MM.1S (cell line): Measurements from ENCODE around the gene CCL2.

Source experiments
- DNase-seq: peaks from one replicate; pipeline ENCODE4 v3.0.0-alpha.2; 2015
- H2AFZ ChIP-seq: fragments of 300-600 bp; sonication (generic); 2 replicates; pipeline ENCODE4 v1.6.0; 2016; ENCODE audit warnings: antibody characterized with exemption, low read length
- H3F3A ChIP-seq: fragments of 300-600 bp; sonication (generic); 2 replicates; pipeline ENCODE4 v1.6.1; 2016; ENCODE audit warnings: mild to moderate bottlenecking, antibody characterized with exemption, low read length, moderate library complexity, mixed read lengths; ENCODE audit not compliant: insufficient read depth
- H3K27ac ChIP-seq: fragments of 300-600 bp; sonication (generic); 2 replicates; pipeline ENCODE4 v1.5.1; 2016; ENCODE audit warnings: mild to moderate bottlenecking, low read length
- H3K27me3 ChIP-seq: fragments of 300-600 bp; sonication (generic); replicated peaks from 2 replicates; pipeline ENCODE4 v1.6.0; 2016; ENCODE audit warnings: low read length; ENCODE audit not compliant: insufficient read depth
- H3K36me3 ChIP-seq: fragments of 300-600 bp; sonication (generic); replicated peaks from 2 replicates; pipeline ENCODE4 v1.6.1; 2016; ENCODE audit warnings: mild to moderate bottlenecking, low read length, mixed read lengths; ENCODE audit not compliant: insufficient read depth
- H3K4me1 ChIP-seq: fragments of 300-600 bp; sonication (generic); 2 replicates; pipeline ENCODE4 v1.6.1; 2016; ENCODE audit warnings: low read length, mixed read lengths
- H3K4me2 ChIP-seq: fragments of 300-600 bp; sonication (generic); 2 replicates; pipeline ENCODE4 v1.6.0; 2016; ENCODE audit warnings: low read depth, low read length
- H3K4me3 ChIP-seq: fragments of 300-600 bp; sonication (generic); 2 replicates; pipeline ENCODE4 v1.5.1; 2016; ENCODE audit warnings: low read length, mixed read lengths
- H3K79me2 ChIP-seq: fragments of 300-600 bp; sonication (generic); 2 replicates; pipeline ENCODE4 v1.6.1; 2016; ENCODE audit warnings: mixed run types, low read length, mixed read lengths
- H3K9ac ChIP-seq: fragments of 300-600 bp; sonication (generic); 2 replicates; pipeline ENCODE4 v1.6.1; 2016; ENCODE audit warnings: low read length, mixed read lengths
- H3K9me2 ChIP-seq: fragments of 300-600 bp; sonication (generic); replicated peaks from 2 replicates; pipeline ENCODE4 v1.6.1; 2016; ENCODE audit warnings: mild to moderate bottlenecking, low read length, mixed read lengths; ENCODE audit not compliant: insufficient read depth
- H3K9me3 ChIP-seq: fragments of 300-600 bp; sonication (generic); replicated peaks from 2 replicates; pipeline ENCODE4 v1.6.1; 2016; ENCODE audit warnings: mild to moderate bottlenecking, low read length, mixed read lengths; ENCODE audit not compliant: insufficient read depth
- H4K20me1 ChIP-seq: fragments of 300-600 bp; sonication (generic); 2 replicates; pipeline ENCODE4 v1.6.1; 2016; ENCODE audit warnings: mild to moderate bottlenecking, low read length, moderate library complexity, mixed read lengths; ENCODE audit not compliant: insufficient read depth
- CTCF ChIP-seq: fragments of 300-600 bp; sonication (generic); IDR thresholded peaks from 2 replicates; pipeline ENCODE4 v1.5.1; 2016; ENCODE audit warnings: antibody characterized with exemption, low read length, mixed read lengths
- EZH2 ChIP-seq: fragments of 300-600 bp; sonication (generic); optimal IDR thresholded peaks from 2 replicates; pipeline ENCODE3; 2017; ENCODE audit warnings: low read depth, mild to moderate bottlenecking, antibody characterized with exemption, low read length, mixed read lengths
- EZH2phosphoT487 ChIP-seq: fragments of 300-600 bp; sonication (generic); IDR thresholded peaks from 2 replicates; pipeline ENCODE4 v1.6.1; 2018; ENCODE audit warnings: antibody characterized with exemption, low read length

Gene CCL2

GRCh38 chr17:34252095-34252443, 3.0 kb upstream of the CCL2 start:
- no peaks in the 10 kb centered on the region for H3K27me3 ChIP-seq
- H3F3A ChIP-seq, result no peaks in the 10 kb centered on the region
- H3K4me2 ChIP-seq, result no peak overlapping the region
- no peaks in the 10 kb centered on the region for H3K79me2 ChIP-seq
- H3K36me3 ChIP-seq, result no peaks in the 10 kb centered on the region
- peaks cover 22% of the 10 kb centered on the region for H3K4me1 ChIP-seq
- no peak for DNase-seq
- no peaks in the 10 kb centered on the region for H3K9me2 ChIP-seq
- H3K9me3 ChIP-seq, result no peaks in the 10 kb centered on the region
- TF ChIP-seq EZH2phosphoT487 (no peak), CTCF (no peak), EZH2 (no peak)
- no peaks in the 10 kb centered on the region for H4K20me1 ChIP-seq
- H3K9ac ChIP-seq, result no peak overlapping the region
- H2AFZ ChIP-seq, result no peak overlapping the region
- H3K27ac ChIP-seq, result no peak overlapping the region
- no peak overlapping the region for H3K4me3 ChIP-seq

GRCh38 chr17:34252444-34253138, 2.5 kb upstream of the CCL2 start:
- Histone ChIP-seq H4K20me1 (no peaks in the 10 kb centered on the region), H3K79me2 (no peaks in the 10 kb centered on the region), H2AFZ (no peak overlapping the region), H3F3A (no peaks in the 10 kb centered on the region), H3K9me2 (no peaks in the 10 kb centered on the region), H3K27ac (no peak overlapping the region), H3K4me2 (no peak overlapping the region), H3K27me3 (no peaks in the 10 kb centered on the region), H3K4me3 (no peak overlapping the region), H3K4me1 (peaks cover 22% of the 10 kb centered on the region), H3K9me3 (no peaks in the 10 kb centered on the region), H3K36me3 (no peaks in the 10 kb centered on the region), H3K9ac (no peak overlapping the region)
- no peak for TF ChIP-seq CTCF
- TF ChIP-seq EZH2, result no peak
- TF ChIP-seq EZH2phosphoT487, result no peak
- DNase-seq, result no peak

DNA sequence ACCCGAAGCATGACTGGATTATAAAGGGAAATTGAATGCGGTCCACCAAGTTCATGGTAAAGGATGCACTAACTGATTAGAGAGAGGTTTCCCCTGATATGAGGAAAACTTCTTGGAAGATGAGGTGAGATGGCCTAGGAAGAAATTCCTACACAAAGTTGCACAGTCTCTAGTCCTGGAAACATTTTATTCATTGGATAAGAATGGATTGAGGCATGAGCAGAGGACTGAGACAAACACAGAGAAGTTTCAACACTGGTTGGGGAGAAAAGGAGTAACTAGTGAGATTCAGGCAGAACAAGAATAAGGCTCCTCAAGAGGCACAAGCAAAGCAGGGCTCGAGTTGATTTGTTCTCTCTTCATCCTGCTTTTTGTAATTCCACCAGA, 2.0 kb upstream of the CCL2 start:
- Histone ChIP-seq H3F3A (no peaks in the 10 kb centered on the region), H3K9ac (no peak overlapping the region), H3K27me3 (no peaks in the 10 kb centered on the region), H3K4me1 (peaks cover 22% of the 10 kb centered on the region), H3K36me3 (no peaks in the 10 kb centered on the region), H3K4me3 (no peak overlapping the region), H3K79me2 (no peaks in the 10 kb centered on the region), H3K4me2 (no peak overlapping the region), H4K20me1 (no peaks in the 10 kb centered on the region), H3K9me3 (no peaks in the 10 kb centered on the region), H2AFZ (no peak overlapping the region), H3K9me2 (no peaks in the 10 kb centered on the region), H3K27ac (no peak overlapping the region)
- DNase-seq, result no peak
- TF ChIP-seq EZH2, result no peak
- no peak for TF ChIP-seq EZH2phosphoT487
- no peak for TF ChIP-seq CTCF
